CD14-positive monocyte (primary cell): ENCODE results near the gene SLC35C1. TPM values are rescaled to one million over a fixed set of nuclear protein-coding genes. Genes with fewer than 3 reads are reported as not detected.

Experiments used
- DNase-seq, 3 donors: peaks; one replicate each; pipeline ENCODE4 v3.0.0-alpha.2; 2011 to 2022
- H2AFZ ChIP-seq: 2 replicates; pipeline ENCODE4 v1.6.0; 2012; ENCODE audit warnings: mild to moderate bottlenecking, low read depth, low read length, inconsistent platforms; ENCODE audit not compliant: insufficient read depth, poor library complexity, severe bottlenecking
- H3K27ac ChIP-seq, 2 donors: 1 replicate in 1 of 2; 2 replicates in 1 of 2; pipeline ENCODE4 v1.5.1; 2012 to 2013; ENCODE audit warnings: low read length in 2 of 2, control low read depth in 1 of 2, inconsistent platforms in 1 of 2, low read depth in 1 of 2, mild to moderate bottlenecking in 1 of 2
- H3K27me3 ChIP-seq, 2 donors: one replicate each; pipeline versions ENCODE4 v1.6.0 to v1.6.1; 2011 to 2013; ENCODE audit warnings: low read length in 2 of 2; ENCODE audit not compliant: control insufficient read depth in 2 of 2, insufficient read depth in 2 of 2
- H3K36me3 ChIP-seq, 2 donors: replicated peaks in 1 of 2; 1 replicate in 1 of 2; 2 replicates in 1 of 2; pipeline versions ENCODE4 v1.5.1 to v1.6.1; 2012 to 2013; ENCODE audit warnings: low read length in 2 of 2, control low read depth in 1 of 2, inconsistent platforms in 1 of 2, mild to moderate bottlenecking in 1 of 2; ENCODE audit not compliant: insufficient read depth in 2 of 2, control insufficient read depth in 1 of 2
- H3K4me1 ChIP-seq, 2 donors: 1 replicate in 1 of 2; 2 replicates in 1 of 2; pipeline versions ENCODE4 v1.5.1 to v1.6.1; 2012 to 2013; ENCODE audit warnings: low read length in 2 of 2, control low read depth in 1 of 2, inconsistent platforms in 1 of 2, mild to moderate bottlenecking in 1 of 2, moderate library complexity in 1 of 2; ENCODE audit not compliant: insufficient read depth in 2 of 2, control insufficient read depth in 1 of 2
- H3K4me2 ChIP-seq: replicated peaks from 2 replicates; pipeline ENCODE3; 2012; ENCODE audit warnings: low read length, moderate library complexity, mild to moderate bottlenecking; ENCODE audit not compliant: poor library complexity, severe bottlenecking; ENCODE audit errors: extremely low read depth
- H3K4me3 ChIP-seq, 3 experiments: fragments of 200-600 bp in 1 of 3; sonication (generic) in 1 of 3; replicated peaks in 1 of 3; 1 replicate in 2 of 3; 2 replicates in 1 of 3; pipeline ENCODE4 v1.5.1; 2011 to 2013; ENCODE audit warnings: low read length in 3 of 3, mild to moderate bottlenecking in 3 of 3, control low read depth in 2 of 3, low read depth in 2 of 3, inconsistent platforms in 1 of 3, moderate library complexity in 1 of 3
- H3K79me2 ChIP-seq: 2 replicates; pipeline ENCODE4 v1.6.0; 2012; ENCODE audit warnings: mild to moderate bottlenecking, control low read depth, inconsistent platforms, low read length, moderate library complexity; ENCODE audit not compliant: insufficient read depth
- H3K9ac ChIP-seq: 2 replicates; pipeline ENCODE4 v1.6.0; 2017; ENCODE audit warnings: low read length, mild to moderate bottlenecking; ENCODE audit not compliant: insufficient read depth, poor library complexity, severe bottlenecking
- H3K9me3 ChIP-seq, 2 donors: replicated peaks in 1 of 2; 1 replicate in 1 of 2; 2 replicates in 1 of 2; pipeline versions ENCODE4 v1.5.1 to v1.6.1; 2012 to 2013; ENCODE audit warnings: low read length in 2 of 2, control low read depth in 1 of 2; ENCODE audit not compliant: control insufficient read depth in 1 of 2, insufficient read depth in 1 of 2
- H4K20me1 ChIP-seq: 2 replicates; pipeline ENCODE4 v1.6.0; 2012; ENCODE audit warnings: mild to moderate bottlenecking, low read length, control low read depth, moderate library complexity; ENCODE audit not compliant: insufficient read depth
- H3K27ac Mint-ChIP-seq, 7 donors: one replicate each; pipeline ENCODE4 v1.8.0; 2020; ENCODE audit warnings: mild to moderate bottlenecking in 7 of 7, mixed read lengths in 7 of 7, moderate library complexity in 6 of 7, inconsistent platforms in 2 of 7
- H3K27me3 Mint-ChIP-seq, 3 donors: one replicate each; pipeline ENCODE4 v1.8.0; 2021 to 2022; ENCODE audit warnings: low read depth in 3 of 3, mild to moderate bottlenecking in 3 of 3, mixed read lengths in 3 of 3, moderate library complexity in 3 of 3, inconsistent platforms in 1 of 3
- H3K36me3 Mint-ChIP-seq, 2 donors: one replicate each; pipeline ENCODE4 v1.8.0; 2020; ENCODE audit warnings: mixed read lengths in 2 of 2, inconsistent platforms in 1 of 2, mild to moderate bottlenecking in 1 of 2
- H3K4me1 Mint-ChIP-seq: one replicate; pipeline ENCODE4 v1.8.0; 2020; ENCODE audit warnings: mild to moderate bottlenecking, mixed read lengths
- H3K4me3 Mint-ChIP-seq, 2 donors: one replicate each; pipeline ENCODE4 v1.8.0; 2020; ENCODE audit warnings: mild to moderate bottlenecking in 2 of 2, mixed read lengths in 2 of 2, moderate library complexity in 1 of 2
- H3K9me3 Mint-ChIP-seq, 7 donors: one replicate each; pipeline ENCODE4 v1.8.0; 2020 to 2022; ENCODE audit warnings: mixed read lengths in 7 of 7, mild to moderate bottlenecking in 6 of 7, moderate library complexity in 6 of 7, inconsistent platforms in 2 of 7
- CTCF ChIP-seq: fragments of 200-600 bp; IDR thresholded peaks from one replicate; pipeline ENCODE4 v1.8.0; 2022; ENCODE audit warnings: antibody characterized with exemption, mild to moderate bottlenecking
- WGBS: methylation state at CpG from one replicate; pipeline ENCODE4 v1.1.5; 2013; ENCODE audit warnings: missing lambda C conversion rate; ENCODE audit not compliant: insufficient coverage; 5-methylcytosine and 5-hydroxymethylcytosine counted together
- intact Hi-C, 2 donors: fragments of 100-400 bp; cut with micrococcal nuclease; formaldehyde crosslinking; loops; one replicate each; pipeline versions ENCODE4 v1.15.0 to v1.15.1; 2023
- polyA minus RNA-seq: library from RNA; depleted of rRNA, polyadenylated mRNA; stranded (reverse); fragments of >200 nt; gene quantifications from 2 replicates; pipeline ENCODE4 v1.2.3, GENCODE V29; 2012
- polyA plus RNA-seq, 3 donors: library from polyadenylated mRNA; depleted of rRNA in 1 of 3; unstranded in 2 of 3; stranded (reverse) in 1 of 3; fragments of 300-500 nt in 2 of 3; fragments of >200 nt in 1 of 3; fragmentation: Illumina TruSeq in 2 of 3; gene quantifications; 1 replicate in 2 of 3; 2 replicates in 1 of 3; pipeline ENCODE4 v1.2.3, GENCODE V29; 2012 to 2021
- total RNA-seq, 12 experiments: library from RNA in 1 of 12; stranded (reverse) in 1 of 12; fragments of 120-200 nt in 1 of 12; gene quantifications; one replicate each; pipeline ENCODE4 v1.2.4 and lab custom pipeline; 2013 to 2026; ENCODE audit warnings: mixed read lengths in 6 of 12, inconsistent platforms in 1 of 12

SLC35C1 gene
- total RNA-seq (2013): 6.1 TPM
- polyA plus RNA-seq (10 to 100 TPM in 2 of 3 donors, 1 to 10 TPM in 1; 5.0 to 14.0 (median 12.8) TPM), polyA minus RNA-seq (10.1 and 14.0 TPM in 2 replicates), total RNA-seq (lab: John Stamatoyannopoulos, UW) (2.3 to 9.7 (median 5.7) reads per million in 11 experiments)

- Mint-ChIP-seq H3K4me1 (peaks cover 42% of the 10 kb centered on the region), H3K9me3 (peaks cover 0 to 4% (median 0%) of the 10 kb centered on the region in 7 donors), H3K27me3 (peaks cover 0 to 7% (median 6%) of the 10 kb centered on the region in 3 donors), H3K4me3 (peak within 1 kb of the TSS; percentile 93 to 95), H3K27ac (peak within 1 kb of the TSS; percentile 87 to 94 (median 91)), H3K36me3 (peaks cover 13 to 28% of the 10 kb centered on the region in 2 donors)
- under 1% methylated on average over 42 of the region's 49 CpGs for WGBS
- Histone ChIP-seq H2AFZ (peak within 1 kb of the TSS; percentile 96), H3K27ac (peak within 1 kb of the TSS; percentile 80 to 87), H3K4me3 (peak within 1 kb of the TSS; percentile 90 to 98 (median 92)), H3K4me1 (peaks cover 45 to 46% of the 10 kb centered on the region in 2 donors), H3K36me3 (peaks cover 5 to 15% of the 10 kb centered on the region in 2 donors), H3K4me2 (peak within 1 kb of the TSS; percentile 100), H4K20me1 (peaks cover 33% of the 10 kb centered on the region), H3K9me3 (no peaks in the 10 kb centered on the region), H3K9ac (peak within 1 kb of the TSS; percentile 75), H3K27me3 (no peaks in the 10 kb centered on the region), H3K79me2 (peaks cover 29% of the 10 kb centered on the region)
- intact Hi-C loops: loop anchor here (5.0 kb wide), 2 partner anchors 37 to 42 kb away; partner anchors contain the start of gene CRY2 (in 1 of the 2)
- TF ChIP-seq CTCF: no peak
- peak; percentile 88 to 93 (median 89) for DNase-seq
Observed at GRCh38 chr11:45804761-45805304, at the start of gene SLC35C1. Gene SLC35C1, plus strand, starts transcription at chr11:45805149. Its CDS starts 653 bp downstream, at chr11:45805802.

GRCh38 chr11:45755281-45755859, 49.6 kb upstream of the SLC35C1 start:
- Histone ChIP-seq H2AFZ (no peak overlapping the region), H3K36me3 (no peaks in the 10 kb centered on the region), H3K4me2 (no peak overlapping the region), H4K20me1 (no peaks in the 10 kb centered on the region), H3K4me1 (no peaks in the 10 kb centered on the region), H3K27ac (no peak overlapping the region), H3K9ac (no peak overlapping the region), H3K27me3 (no peaks in the 10 kb centered on the region), H3K4me3 (no peak overlapping the region), H3K9me3 (no peaks in the 10 kb centered on the region), H3K79me2 (no peaks in the 10 kb centered on the region)
- TF ChIP-seq CTCF: no peak
- Mint-ChIP-seq H3K9me3 (peaks cover 0 to under 1% (median 0%) of the 10 kb centered on the region in 7 donors), H3K36me3 (no peaks in the 10 kb centered on the region), H3K27ac (no peak overlapping the region), H3K4me1 (peaks cover 5% of the 10 kb centered on the region), H3K27me3 (peaks cover 2 to 17% (median 11%) of the 10 kb centered on the region in 3 donors), H3K4me3 (no peak overlapping the region)
- intact Hi-C loops: no loop called here
- WGBS: 77% methylated on average over 8 of the region's 14 CpGs
- no peak for DNase-seq
